ENCODE data around the gene RANBP3. TPM values are rescaled to one million over a fixed set of nuclear protein-coding genes. Genes with fewer than 3 reads are reported as not detected.

RANBP3 gene
- total RNA-seq, 2 experiments from 2014 or later = 74.3 to 90.2 TPM

Other genes with a start within 250 kb of the RANBP3 start
- 4.9 and 6.1 TPM in 2 replicates for gene PRR22, start 193.4 kb downstream of the RANBP3 start, total RNA-seq (2014; rRNA removed; shearing (Covaris generic))
- 10.5 and 10.6 TPM in 2 replicates for gene PRR22, start 193.4 kb downstream of the RANBP3 start, total RNA-seq (2022)
- 55.8 and 63.7 TPM in 2 replicates for gene DUS3L, start 187.0 kb downstream of the RANBP3 start, total RNA-seq (2014; rRNA removed; shearing (Covaris generic))
- gene DUS3L, start 187.0 kb downstream of the RANBP3 start, total RNA-seq (2022) = 59.6 and 76.9 TPM in 2 replicates
- gene NRTN, start 173.1 kb downstream of the RANBP3 start, total RNA-seq (2014; rRNA removed; shearing (Covaris generic)) = 3.2 and 3.9 TPM in 2 replicates
- gene NRTN, start 173.1 kb downstream of the RANBP3 start, total RNA-seq (2022) = 0.49 and 1.0 TPM in 2 replicates
- not detected in 2 replicates for gene FUT6, start 138.4 kb downstream of the RANBP3 start, total RNA-seq (2014; rRNA removed; shearing (Covaris generic))
- not detected in 2 replicates for gene FUT6, start 138.4 kb downstream of the RANBP3 start, total RNA-seq (2022)
- 0.47 and 0.98 TPM in 2 replicates for gene FUT3, start 126.7 kb downstream of the RANBP3 start, total RNA-seq (2014; rRNA removed; shearing (Covaris generic))
- gene FUT3, start 126.7 kb downstream of the RANBP3 start, total RNA-seq (2022) = 0.63 TPM in 1 of 2 replicates, not detected in the other
- 0.09 and 0.93 TPM in 2 replicates for gene FUT5, start 107.6 kb downstream of the RANBP3 start, total RNA-seq (2014; rRNA removed; shearing (Covaris generic))
- 0.25 and 0.37 TPM in 2 replicates for gene FUT5, start 107.6 kb downstream of the RANBP3 start, total RNA-seq (2022)
- 217 and 293 TPM in 2 replicates for gene NDUFA11, start 74.3 kb downstream of the RANBP3 start, total RNA-seq (2014; rRNA removed; shearing (Covaris generic))
- gene NDUFA11, start 74.3 kb downstream of the RANBP3 start, total RNA-seq (2022) = 248 and 280 TPM in 2 replicates
- gene VMAC, start 73.3 kb downstream of the RANBP3 start, total RNA-seq (2014; rRNA removed; shearing (Covaris generic)) = 6.6 and 6.8 TPM in 2 replicates
- gene VMAC, start 73.3 kb downstream of the RANBP3 start, total RNA-seq (2022) = 6.0 and 7.9 TPM in 2 replicates
- gene CAPS, start 63.9 kb downstream of the RANBP3 start, total RNA-seq (2014; rRNA removed; shearing (Covaris generic)) = 5.6 and 8.1 TPM in 2 replicates
- 11.0 and 12.9 TPM in 2 replicates for gene CAPS, start 63.9 kb downstream of the RANBP3 start, total RNA-seq (2022)
- gene RFX2, start 132.4 kb upstream of the RANBP3 start, total RNA-seq (2014; rRNA removed; shearing (Covaris generic)) = 11.8 and 13.7 TPM in 2 replicates
- gene RFX2, start 132.4 kb upstream of the RANBP3 start, total RNA-seq (2022) = 11.0 and 12.1 TPM in 2 replicates
- gene ACSBG2, start 157.5 kb upstream of the RANBP3 start, total RNA-seq (2014; rRNA removed; shearing (Covaris generic)) = not detected in 2 replicates
- not detected in 2 replicates for gene ACSBG2, start 157.5 kb upstream of the RANBP3 start, total RNA-seq (2022)